ENCODE measurements around the gene PIF1. TPM values are rescaled to one million over a fixed set of nuclear protein-coding genes. Genes with fewer than 3 reads are reported as not detected.

The PIF1 gene
- total RNA-seq, 2 experiments from 2014 or later: 0.22 to 0.27 TPM

GRCh38 chr15:64862408-64862807 lies 37.0 kb upstream of the PIF1 start:
- Histone ChIP-seq H3K4me3 (ENCODE audit: low read length) (no peak overlapping the region), H3K27me3 (ENCODE audit: control insufficient read depth in 1 of 2, insufficient read depth in 2 of 2, low read length in 2 of 2) (no peaks in the 10 kb centered on the region), H3K9me3 (ENCODE audit: control insufficient read depth in 1 of 2, insufficient read depth in 1 of 2, low read length in 2 of 2) (no peaks in the 10 kb centered on the region), H3K4me1 (ENCODE audit: insufficient read depth, low read length) (peaks cover 18% of the 10 kb centered on the region), H3K36me3 (ENCODE audit: insufficient read depth, low read length) (peaks cover 91% of the 10 kb centered on the region), H3K27ac (ENCODE audit: low read depth in 1 of 2, low read length in 2 of 2) (no peak overlapping the region)
- intact Hi-C loops (cut with DNase I, micrococcal nuclease): no loop called here
- no peak for DNase-seq
- TF ChIP-seq CTCF (IDR thresholded peaks at IDR 0.05): no peak
- Mint-ChIP-seq H3K27me3 (no peaks in the 10 kb centered on the region), H3K4me1 (ENCODE audit: low read depth) (peaks cover 15% of the 10 kb centered on the region), H3K36me3 (ENCODE audit: low read depth) (peaks cover 81% of the 10 kb centered on the region), H3K9me3 (no peaks in the 10 kb centered on the region), H3K27ac (no peak overlapping the region), H3K4me3 (no peak overlapping the region)
- no peak for ATAC-seq (ENCODE audit: poor library complexity)
- ChIA-PET POLR2A (interaction anchor here (0.9 to 2.0 kb wide), 2 partner anchors 25 to 32 kb away, joined by 3 to 6 read pairs; no protein-coding TSS in a partner anchor), CTCF (interaction anchor here (1.0 kb wide), 1 partner anchor 21 kb away, joined by 3 read pairs; no protein-coding TSS in a partner anchor)

DNA sequence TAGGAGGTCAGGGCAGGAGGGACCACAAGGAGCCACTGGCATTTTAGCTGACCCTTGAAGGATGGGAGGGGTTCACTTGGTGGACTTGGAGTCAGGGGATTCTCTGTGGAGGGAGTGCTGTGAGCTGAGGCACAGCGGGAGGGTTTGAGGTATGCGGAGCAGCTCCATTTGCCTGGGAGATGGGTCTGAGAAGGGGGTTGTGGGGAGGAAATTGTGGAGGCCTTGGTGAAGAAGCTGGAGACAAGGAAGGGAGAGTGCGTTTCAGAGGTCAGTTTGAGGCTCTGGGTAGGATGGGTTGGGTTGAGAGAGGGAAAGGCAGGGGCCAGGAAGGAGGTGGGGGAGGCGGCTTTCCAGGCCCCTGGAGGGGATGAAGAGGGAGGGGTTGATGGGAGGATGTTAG lies 36.5 kb upstream of the PIF1 start:
- DNase-seq: no peak
- Mint-ChIP-seq H3K36me3 (ENCODE audit: low read depth) (peaks cover 84% of the 10 kb centered on the region), H3K4me3 (no peak overlapping the region), H3K9me3 (no peaks in the 10 kb centered on the region), H3K27me3 (no peaks in the 10 kb centered on the region), H3K27ac (no peak overlapping the region), H3K4me1 (ENCODE audit: low read depth) (peaks cover 19% of the 10 kb centered on the region)
- CTCF ChIA-PET: interaction anchor here (1.0 to 1.4 kb wide), 2 partner anchors 21 to 26 kb away, joined by 3 to 4 read pairs; no protein-coding TSS in a partner anchor
- Histone ChIP-seq H3K9me3 (ENCODE audit: control insufficient read depth in 1 of 2, insufficient read depth in 1 of 2, low read length in 2 of 2) (no peaks in the 10 kb centered on the region), H3K27me3 (ENCODE audit: control insufficient read depth in 1 of 2, insufficient read depth in 2 of 2, low read length in 2 of 2) (no peaks in the 10 kb centered on the region), H3K4me3 (ENCODE audit: low read length) (no peak overlapping the region), H3K4me1 (ENCODE audit: insufficient read depth, low read length) (peaks cover 21% of the 10 kb centered on the region), H3K27ac (ENCODE audit: low read depth in 1 of 2, low read length in 2 of 2) (peak overlapping the region in 1 of 2 donors; percentile 9), H3K36me3 (ENCODE audit: insufficient read depth, low read length) (peaks cover 92% of the 10 kb centered on the region)
- TF ChIP-seq CTCF (IDR thresholded peaks at IDR 0.05): no peak
- intact Hi-C loops (cut with DNase I, micrococcal nuclease): no loop called here
- POLR2A ChIA-PET: interaction anchor here (0.9 to 2.0 kb wide), 3 partner anchors 21 to 33 kb away, joined by 3 to 6 read pairs (median 3); no protein-coding TSS in a partner anchor
- ATAC-seq (ENCODE audit: poor library complexity): no peak

DNA sequence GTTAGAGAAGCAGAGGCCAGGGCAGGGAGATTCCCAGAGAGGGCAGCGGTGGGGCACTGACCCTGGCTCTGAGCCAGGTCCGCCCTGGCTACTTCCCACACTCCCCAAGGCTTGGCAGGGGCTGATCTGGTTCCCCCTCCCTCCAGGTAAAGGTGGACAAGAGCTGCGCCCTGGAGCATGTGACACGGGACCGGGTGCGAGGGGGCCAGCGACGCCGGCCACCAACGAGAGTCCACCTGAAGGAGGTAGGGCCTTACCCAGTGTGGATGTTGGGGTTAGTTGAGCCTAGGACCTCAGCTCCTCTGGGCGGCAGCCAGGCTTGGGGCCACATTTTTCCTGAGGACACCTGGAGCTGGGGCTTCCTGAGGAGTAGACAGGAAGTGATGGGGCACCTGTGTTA lies 35.9 kb upstream of the PIF1 start:
- Histone ChIP-seq H3K9me3 (ENCODE audit: control insufficient read depth in 1 of 2, insufficient read depth in 1 of 2, low read length in 2 of 2) (no peaks in the 10 kb centered on the region), H3K27ac (ENCODE audit: low read depth in 1 of 2, low read length in 2 of 2) (no peak overlapping the region), H3K36me3 (ENCODE audit: insufficient read depth, low read length) (peaks cover 94% of the 10 kb centered on the region), H3K27me3 (ENCODE audit: control insufficient read depth in 1 of 2, insufficient read depth in 2 of 2, low read length in 2 of 2) (no peaks in the 10 kb centered on the region), H3K4me1 (ENCODE audit: insufficient read depth, low read length) (peaks cover 27% of the 10 kb centered on the region), H3K4me3 (ENCODE audit: low read length) (no peak overlapping the region)
- Mint-ChIP-seq H3K4me3 (no peak overlapping the region), H3K27ac (no peak overlapping the region), H3K36me3 (ENCODE audit: low read depth) (peaks cover 80% of the 10 kb centered on the region), H3K9me3 (no peaks in the 10 kb centered on the region), H3K27me3 (no peaks in the 10 kb centered on the region), H3K4me1 (ENCODE audit: low read depth) (peaks cover 24% of the 10 kb centered on the region)
- DNase-seq (no peak), ATAC-seq (ENCODE audit: poor library complexity) (no peak)
- ChIA-PET POLR2A (interaction anchor here (1.1 to 2.0 kb wide), 2 partner anchors 20 to 33 kb away, joined by 3 to 6 read pairs; no protein-coding TSS in a partner anchor), CTCF (interaction anchor here (1.0 to 1.4 kb wide), 2 partner anchors 20 to 26 kb away, joined by 3 to 4 read pairs; no protein-coding TSS in a partner anchor)
- intact Hi-C loops (cut with DNase I, micrococcal nuclease): no loop called here
- TF ChIP-seq CTCF (IDR thresholded peaks at IDR 0.05): no peak
